Measurements from ENCODE around the gene KYNU. TPM values are rescaled to one million over a fixed set of nuclear protein-coding genes. Genes with fewer than 3 reads are reported as not detected.

Gene KYNU
- total and polyA plus RNA-seq, 2 experiments from 2014 or later, result 7.6 to 13.1 TPM

- no peaks in the 10 kb centered on the region for H3K27me3 ChIP-seq
Measured at GRCh38 chr2:143084462-143084861, 207.0 kb downstream of the KYNU start.

GRCh38 chr2:143085125-143085784 lies 207.8 kb downstream of the KYNU start:
- no peaks in the 10 kb centered on the region for H3K79me2 ChIP-seq
- DNase-seq (ENCODE audit: low spot score), result no peak
- no peak overlapping the region for H3K4me3 ChIP-seq
- H3K9me2 ChIP-seq (replicated peaks; ENCODE audit: insufficient read depth), result no peaks in the 10 kb centered on the region
- no peak overlapping the region for H3K27ac ChIP-seq
- no peaks in the 10 kb centered on the region for H3K36me3 ChIP-seq (replicated peaks; ENCODE audit: insufficient read depth, low read depth)
- no peaks in the 10 kb centered on the region for H3K9me3 ChIP-seq (ENCODE audit: low read depth)
- no peak for TF ChIP-seq EZH2 (IDR thresholded peaks at IDR 0.05; ENCODE audit: borderline replicate concordance)
- TF ChIP-seq EZH2phosphoT487 (IDR thresholded peaks at IDR 0.05; ENCODE audit: low read depth, severe bottlenecking, unreplicated experiment), result no peak
- TF ChIP-seq, protein P1, sequence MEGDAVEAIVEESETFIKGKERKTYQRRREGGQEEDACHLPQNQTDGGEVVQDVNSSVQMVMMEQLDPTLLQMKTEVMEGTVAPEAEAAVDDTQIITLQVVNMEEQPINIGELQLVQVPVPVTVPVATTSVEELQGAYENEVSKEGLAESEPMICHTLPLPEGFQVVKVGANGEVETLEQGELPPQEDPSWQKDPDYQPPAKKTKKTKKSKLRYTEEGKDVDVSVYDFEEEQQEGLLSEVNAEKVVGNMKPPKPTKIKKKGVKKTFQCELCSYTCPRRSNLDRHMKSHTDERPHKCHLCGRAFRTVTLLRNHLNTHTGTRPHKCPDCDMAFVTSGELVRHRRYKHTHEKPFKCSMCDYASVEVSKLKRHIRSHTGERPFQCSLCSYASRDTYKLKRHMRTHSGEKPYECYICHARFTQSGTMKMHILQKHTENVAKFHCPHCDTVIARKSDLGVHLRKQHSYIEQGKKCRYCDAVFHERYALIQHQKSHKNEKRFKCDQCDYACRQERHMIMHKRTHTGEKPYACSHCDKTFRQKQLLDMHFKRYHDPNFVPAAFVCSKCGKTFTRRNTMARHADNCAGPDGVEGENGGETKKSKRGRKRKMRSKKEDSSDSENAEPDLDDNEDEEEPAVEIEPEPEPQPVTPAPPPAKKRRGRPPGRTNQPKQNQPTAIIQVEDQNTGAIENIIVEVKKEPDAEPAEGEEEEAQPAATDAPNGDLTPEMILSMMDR (IDR thresholded peaks at IDR 0.05; ENCODE audit: poor library complexity), result no peak
- no peaks in the 10 kb centered on the region for H4K20me1 ChIP-seq (ENCODE audit: insufficient read depth, poor library complexity, severe bottlenecking)
- no peaks in the 10 kb centered on the region for H3K27me3 ChIP-seq
- no peak overlapping the region for H2AFZ ChIP-seq
- no peak overlapping the region for H3K4me2 ChIP-seq
- WGBS (ENCODE audit: low lambda C conversion rate, missing lambda C conversion rate), result 92% methylated on average over 1 of the region's 1 CpG
- H3K4me1 ChIP-seq (ENCODE audit: insufficient read depth), result no peaks in the 10 kb centered on the region

More at GRCh38 chr2:143084462-143084861, 207.0 kb downstream of the KYNU start:
- TF ChIP-seq EZH2 (IDR thresholded peaks at IDR 0.05; ENCODE audit: borderline replicate concordance) (no peak), EZH2phosphoT487 (IDR thresholded peaks at IDR 0.05; ENCODE audit: low read depth, severe bottlenecking, unreplicated experiment) (no peak)
- TF ChIP-seq, protein P1 (IDR thresholded peaks at IDR 0.05; ENCODE audit: poor library complexity), result no peak
- H3K4me1 ChIP-seq (ENCODE audit: insufficient read depth), result no peaks in the 10 kb centered on the region
- no peak overlapping the region for H3K4me3 ChIP-seq
- H3K36me3 ChIP-seq (replicated peaks; ENCODE audit: insufficient read depth, low read depth), result no peaks in the 10 kb centered on the region
- H3K27ac ChIP-seq, result no peak overlapping the region
- no peak overlapping the region for H3K4me2 ChIP-seq
- H3K9me3 ChIP-seq (ENCODE audit: low read depth), result no peaks in the 10 kb centered on the region
- DNase-seq (ENCODE audit: low spot score), result no peak
- no peak overlapping the region for H2AFZ ChIP-seq
- H3K9me2 ChIP-seq (replicated peaks; ENCODE audit: insufficient read depth), result no peaks in the 10 kb centered on the region
- 94% methylated on average over 2 of the region's 2 CpGs for WGBS (ENCODE audit: low lambda C conversion rate, missing lambda C conversion rate)
- H3K79me2 ChIP-seq, result no peaks in the 10 kb centered on the region
- no peaks in the 10 kb centered on the region for H4K20me1 ChIP-seq (ENCODE audit: insufficient read depth, poor library complexity, severe bottlenecking)

DNA sequence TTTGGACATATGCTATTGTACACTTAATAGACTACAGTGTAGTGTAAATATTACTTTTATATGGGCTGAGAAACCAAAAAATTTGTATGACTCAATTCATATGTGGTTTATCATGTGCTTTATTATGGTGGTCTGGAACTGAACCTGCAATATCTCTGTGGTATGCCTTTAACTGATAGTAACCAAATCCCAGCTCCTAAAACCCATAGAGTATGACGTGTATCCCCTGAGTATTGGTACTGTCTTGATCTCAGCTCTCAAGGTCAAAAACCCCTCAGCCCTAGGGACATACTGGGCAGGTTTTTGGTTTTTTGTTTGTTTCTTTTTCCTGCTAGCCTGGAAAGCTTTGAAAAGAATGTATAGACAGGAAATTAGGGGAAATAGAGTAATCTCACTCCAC lies 209.6 kb downstream of the KYNU start:
- TF ChIP-seq EZH2 (IDR thresholded peaks at IDR 0.05; ENCODE audit: borderline replicate concordance) (no peak), EZH2phosphoT487 (IDR thresholded peaks at IDR 0.05; ENCODE audit: low read depth, severe bottlenecking, unreplicated experiment) (no peak)
- TF ChIP-seq, protein P1 (IDR thresholded peaks at IDR 0.05; ENCODE audit: poor library complexity), result no peak

More for the DNA sequence above, 209.6 kb downstream of the KYNU start:
- Histone ChIP-seq H3K4me1 (ENCODE audit: insufficient read depth) (no peaks in the 10 kb centered on the region), H3K4me3 (no peak overlapping the region), H3K27ac (no peak overlapping the region), H3K9me2 (replicated peaks; ENCODE audit: insufficient read depth) (no peaks in the 10 kb centered on the region), H3K4me2 (no peak overlapping the region), H3K27me3 (no peaks in the 10 kb centered on the region), H2AFZ (no peak overlapping the region), H3K9me3 (ENCODE audit: low read depth) (no peaks in the 10 kb centered on the region), H4K20me1 (ENCODE audit: insufficient read depth, poor library complexity, severe bottlenecking) (no peaks in the 10 kb centered on the region), H3K36me3 (replicated peaks; ENCODE audit: insufficient read depth, low read depth) (no peaks in the 10 kb centered on the region), H3K79me2 (no peaks in the 10 kb centered on the region)
- DNase-seq (ENCODE audit: low spot score), result no peak
- 74% methylated on average over 1 of the region's 1 CpG for WGBS (ENCODE audit: low lambda C conversion rate, missing lambda C conversion rate)

Measured in hepatocyte (in vitro differentiated cells).